ENCODE measurements around the gene DOLK. TPM values are rescaled to one million over a fixed set of nuclear protein-coding genes. Genes with fewer than 3 reads are reported as not detected.

Gene DOLK
- polyA plus RNA-seq, 1 of the 3 experiments (the other 2 are of a cell fraction), result 23.1 TPM

DNA sequence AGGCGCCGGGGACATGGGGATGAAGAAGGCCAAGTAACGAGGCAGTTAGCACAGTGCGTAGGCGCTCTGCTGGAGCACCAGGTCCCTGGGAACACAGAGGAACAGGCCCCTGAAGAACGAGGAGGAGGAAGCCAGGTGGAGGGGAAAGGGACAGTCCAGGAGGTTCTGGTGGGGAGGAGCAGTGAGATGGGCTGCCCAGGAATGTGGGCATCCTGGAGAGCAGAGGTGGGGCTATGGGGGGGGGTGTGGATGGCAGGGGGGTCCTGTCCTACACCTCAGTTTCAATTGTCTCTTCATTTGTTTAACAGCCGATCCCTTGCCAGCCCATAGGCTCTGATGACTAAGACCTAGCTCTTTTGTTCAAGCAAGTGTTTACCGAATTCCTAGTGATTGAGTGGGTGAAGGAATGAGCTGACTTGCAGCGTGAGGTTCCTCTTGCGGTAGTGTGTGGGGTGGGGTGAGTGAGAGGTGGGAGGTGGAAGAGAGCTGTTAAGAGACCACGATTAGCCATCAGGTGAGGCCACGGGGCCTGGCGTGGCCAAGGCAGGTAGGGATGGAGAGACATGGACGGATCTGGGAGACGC is 35.0 kb downstream of the DOLK start:
- ChIA-PET CTCF (interaction anchor here (1.2 to 1.5 kb wide), 2 partner anchors 15 to 210 kb away, joined by 3 to 7 read pairs; partner anchors contain the start of gene PKN3), POLR2A (no interaction called here)
- 59% methylated on average over 15 of the region's 15 CpGs for whole genome bisulfite sequencing (ENCODE audit: low lambda C conversion rate)
- Histone ChIP-seq H3F3A (replicated peaks; ENCODE audit: insufficient read depth) (peaks cover 7% of the 10 kb centered on the region), H3K4me1 (ENCODE audit: control insufficient read depth in 1 of 2, insufficient read depth in 2 of 2, low read depth in 1 of 2, low read length in 1 of 2) (peaks cover 0 to 23% of the 10 kb centered on the region in 2 experiments; a peak in 3 of 4 replicates), H3K4me2 (peak overlapping the region; percentile 77), H3K27me3 (ENCODE audit: insufficient read depth) (no peaks in the 10 kb centered on the region), H3K9me2 (no peaks in the 10 kb centered on the region), H3K9ac (peak overlapping the region; percentile 53), H3K4me3 (ENCODE audit: low read depth in 2 of 2, low read length in 1 of 2) (peak overlapping the region in 1 of 2 experiments; percentile 29; a peak in 1 of 4 replicates), H3K79me2 (ENCODE audit: insufficient read depth) (peaks cover 49% of the 10 kb centered on the region), H3K36me3 (replicated peaks in 1 of 2; ENCODE audit: control insufficient read depth in 1 of 2, insufficient read depth in 2 of 2, low read length in 1 of 2) (peaks cover 12 to 42% of the 10 kb centered on the region in 2 experiments), H4K20me1 (ENCODE audit: insufficient read depth) (no peaks in the 10 kb centered on the region), H2AFZ (ENCODE audit: low read depth) (no peak overlapping the region), H3K27ac (ENCODE audit: low read depth in 2 of 2, low read length in 1 of 2) (peak overlapping the region in 1 of 2 experiments; percentile 70; a peak in 2 of 4 replicates), H3K9me3 (no peaks in the 10 kb centered on the region)
- DNase-seq, result no peak
- TF ChIP-seq TEAD4 (IDR thresholded peaks at IDR 0.05; ENCODE audit: borderline replicate concordance, insufficient read depth) (0 out of 2 replicates have a peak, but pooled peaks have one; percentile 16), RXRA (IDR thresholded peaks at IDR 0.05; ENCODE audit: borderline replicate concordance, low read depth) (no peak), NFIC (IDR thresholded peaks at IDR 0.05; ENCODE audit: borderline replicate concordance) (no peak), RFX5 (IDR thresholded peaks at IDR 0.05; ENCODE audit: low read length) (no peak), TCF12 (IDR thresholded peaks at IDR 0.05) (peak; percentile 19; the same call in 1 of the 2 replicates), JUND (IDR thresholded peaks at IDR 0.05) (peak; percentile 59), POLR2AphosphoS5 (IDR thresholded peaks at IDR 0.05; ENCODE audit: low read depth, low read length) (no peak), MAX (IDR thresholded peaks at IDR 0.05; ENCODE audit: low read depth) (0 out of 2 replicates have a peak, but pooled peaks have one; percentile 37), FOSL2 (IDR thresholded peaks at IDR 0.05; ENCODE audit: borderline replicate concordance, low read depth) (peak; percentile 80)
- TF ChIP-seq, protein P1, sequence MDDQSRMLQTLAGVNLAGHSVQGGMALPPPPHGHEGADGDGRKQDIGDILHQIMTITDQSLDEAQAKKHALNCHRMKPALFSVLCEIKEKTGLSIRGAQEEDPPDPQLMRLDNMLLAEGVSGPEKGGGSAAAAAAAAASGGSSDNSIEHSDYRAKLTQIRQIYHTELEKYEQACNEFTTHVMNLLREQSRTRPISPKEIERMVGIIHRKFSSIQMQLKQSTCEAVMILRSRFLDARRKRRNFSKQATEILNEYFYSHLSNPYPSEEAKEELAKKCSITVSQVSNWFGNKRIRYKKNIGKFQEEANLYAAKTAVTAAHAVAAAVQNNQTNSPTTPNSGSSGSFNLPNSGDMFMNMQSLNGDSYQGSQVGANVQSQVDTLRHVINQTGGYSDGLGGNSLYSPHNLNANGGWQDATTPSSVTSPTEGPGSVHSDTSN (IDR thresholded peaks at IDR 0.05), result peak; percentile 7; the same call in 1 of the 2 replicates

GRCh38 chr9:128911529-128912035 is 35.8 kb downstream of the DOLK start:
- H3K4me2 ChIP-seq, result peak overlapping the region; percentile 77
- H3F3A ChIP-seq (replicated peaks; ENCODE audit: insufficient read depth), result peaks cover 7% of the 10 kb centered on the region
- H3K27ac ChIP-seq (ENCODE audit: low read depth in 2 of 2, low read length in 1 of 2), result peak overlapping the region in 1 of 2 experiments; percentile 70; a peak in 2 of 4 replicates
- H4K20me1 ChIP-seq (ENCODE audit: insufficient read depth), result no peaks in the 10 kb centered on the region
- no peaks in the 10 kb centered on the region for H3K9me3 ChIP-seq
- peaks cover 3 to 23% of the 10 kb centered on the region in 2 experiments; a peak in 3 of 4 replicates for H3K4me1 ChIP-seq (ENCODE audit: control insufficient read depth in 1 of 2, insufficient read depth in 2 of 2, low read depth in 1 of 2, low read length in 1 of 2)
- no peaks in the 10 kb centered on the region for H3K9me2 ChIP-seq
- H2AFZ ChIP-seq (ENCODE audit: low read depth), result no peak overlapping the region
- peaks cover 56% of the 10 kb centered on the region for H3K79me2 ChIP-seq (ENCODE audit: insufficient read depth)
- H3K4me3 ChIP-seq (ENCODE audit: low read depth in 2 of 2, low read length in 1 of 2), result no peak overlapping the region
- CTCF ChIA-PET, result interaction anchor here (1.0 to 1.5 kb wide), 2 partner anchors 59 to 209 kb away, joined by 3 to 4 read pairs; partner anchors contain the start of gene PKN3
- peaks cover 13 to 40% of the 10 kb centered on the region in 2 experiments for H3K36me3 ChIP-seq (replicated peaks in 1 of 2; ENCODE audit: control insufficient read depth in 1 of 2, insufficient read depth in 2 of 2, low read length in 1 of 2)
- POLR2A ChIA-PET, result no interaction called here
- no peaks in the 10 kb centered on the region for H3K27me3 ChIP-seq (ENCODE audit: insufficient read depth)
- no peak for DNase-seq
- H3K9ac ChIP-seq, result peak overlapping the region; percentile 53
- 49% methylated on average over 4 of the region's 8 CpGs for WGBS (ENCODE audit: low lambda C conversion rate)
- TF ChIP-seq GABPA (IDR thresholded peaks at IDR 0.05; ENCODE audit: low read depth) (no peak), EZH2phosphoT487 (IDR thresholded peaks at IDR 0.05; ENCODE audit: borderline replicate concordance, low read depth) (no peak), TAF1 (IDR thresholded peaks at IDR 0.05; ENCODE audit: borderline replicate concordance, low read depth, low read length) (no peak), ELF1 (IDR thresholded peaks at IDR 0.05) (no peak), RAD21 (IDR thresholded peaks at IDR 0.05; ENCODE audit: low read length) (no peak), JUND (IDR thresholded peaks at IDR 0.05) (peak; percentile 30; the same call in 1 of the 2 replicates), SMC3 (IDR thresholded peaks at IDR 0.05; ENCODE audit: low read depth, low read length) (no peak), FOXJ3 (CRISPR knock-in tag; IDR thresholded peaks at IDR 0.05) (no peak), TCF12 (IDR thresholded peaks at IDR 0.05) (peak; percentile 62), NFIC (IDR thresholded peaks at IDR 0.05; ENCODE audit: borderline replicate concordance) (no peak; the same call in 1 of the 2 replicates), MXI1 (IDR thresholded peaks at IDR 0.05; ENCODE audit: low read depth, low read length) (no peak), FOXM1 (IDR thresholded peaks at IDR 0.05; ENCODE audit: low read depth) (no peak), POLR2AphosphoS5 (IDR thresholded peaks at IDR 0.05; ENCODE audit: low read depth, low read length) (no peak), FOSL2 (IDR thresholded peaks at IDR 0.05; ENCODE audit: borderline replicate concordance, low read depth) (peak; percentile 32; the same call in 1 of the 2 replicates), RCOR1 (IDR thresholded peaks at IDR 0.05; ENCODE audit: low read length) (no peak), MAX (IDR thresholded peaks at IDR 0.05; ENCODE audit: low read depth) (peak; percentile 87), RFX5 (IDR thresholded peaks at IDR 0.05; ENCODE audit: low read length) (no peak), YY1 (IDR thresholded peaks at IDR 0.05; ENCODE audit: low read depth) (no peak)
- TF ChIP-seq, protein P2, sequence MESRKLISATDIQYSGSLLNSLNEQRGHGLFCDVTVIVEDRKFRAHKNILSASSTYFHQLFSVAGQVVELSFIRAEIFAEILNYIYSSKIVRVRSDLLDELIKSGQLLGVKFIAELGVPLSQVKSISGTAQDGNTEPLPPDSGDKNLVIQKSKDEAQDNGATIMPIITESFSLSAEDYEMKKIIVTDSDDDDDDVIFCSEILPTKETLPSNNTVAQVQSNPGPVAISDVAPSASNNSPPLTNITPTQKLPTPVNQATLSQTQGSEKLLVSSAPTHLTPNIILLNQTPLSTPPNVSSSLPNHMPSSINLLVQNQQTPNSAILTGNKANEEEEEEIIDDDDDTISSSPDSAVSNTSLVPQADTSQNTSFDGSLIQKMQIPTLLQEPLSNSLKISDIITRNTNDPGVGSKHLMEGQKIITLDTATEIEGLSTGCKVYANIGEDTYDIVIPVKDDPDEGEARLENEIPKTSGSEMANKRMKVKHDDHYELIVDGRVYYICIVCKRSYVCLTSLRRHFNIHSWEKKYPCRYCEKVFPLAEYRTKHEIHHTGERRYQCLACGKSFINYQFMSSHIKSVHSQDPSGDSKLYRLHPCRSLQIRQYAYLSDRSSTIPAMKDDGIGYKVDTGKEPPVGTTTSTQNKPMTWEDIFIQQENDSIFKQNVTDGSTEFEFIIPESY (IDR thresholded peaks at IDR 0.05; ENCODE audit: borderline replicate concordance, low read depth), result no peak
- TF ChIP-seq, protein P3, sequence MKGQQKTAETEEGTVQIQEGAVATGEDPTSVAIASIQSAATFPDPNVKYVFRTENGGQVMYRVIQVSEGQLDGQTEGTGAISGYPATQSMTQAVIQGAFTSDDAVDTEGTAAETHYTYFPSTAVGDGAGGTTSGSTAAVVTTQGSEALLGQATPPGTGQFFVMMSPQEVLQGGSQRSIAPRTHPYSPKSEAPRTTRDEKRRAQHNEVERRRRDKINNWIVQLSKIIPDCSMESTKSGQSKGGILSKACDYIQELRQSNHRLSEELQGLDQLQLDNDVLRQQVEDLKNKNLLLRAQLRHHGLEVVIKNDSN (IDR thresholded peaks at IDR 0.05; ENCODE audit: borderline replicate concordance, low read depth), result no peak
